GF-D8 (cell line): ENCODE results near the gene TMEM242.
"Not testable (repeated sequence)": the region's sequence is repeated elsewhere in the genome, so short reads cannot be mapped to it uniquely, and the experiment has no call there.

Experiments
- DNase-seq: peaks from one replicate; lab custom pipeline; 2025; lab: John Stamatoyannopoulos, UW

Gene TMEM242

GRCh38 chr6:157323255-157323965 lies at the start of gene TMEM242:
Gene TMEM242 (minus strand): TSS chr6:157323519. CDS start chr6:157323499, 20 bp downstream.
- DNase-seq, result no peak

- DNase-seq, result no peak
Observed at GRCh38 chr6:157372501-157373280, 49.4 kb upstream of the TMEM242 start.

GRCh38 chr6:157370755-157371154 lies 47.4 kb upstream of the TMEM242 start:
- no peak for DNase-seq

GRCh38 chr6:157368359-157369049 lies 45.2 kb upstream of the TMEM242 start:
- no peak for DNase-seq

GRCh38 chr6:157366648-157367047 lies 43.3 kb upstream of the TMEM242 start:
- DNase-seq, result no peak

- no peak for DNase-seq
Observed at GRCh38 chr6:157364705-157365104, 41.4 kb upstream of the TMEM242 start.

- DNase-seq, result no peak
Observed at GRCh38 chr6:157361886-157362285, 38.6 kb upstream of the TMEM242 start.

- no peak for DNase-seq
Observed at GRCh38 chr6:157358287-157358686, 35.0 kb upstream of the TMEM242 start.

DNA sequence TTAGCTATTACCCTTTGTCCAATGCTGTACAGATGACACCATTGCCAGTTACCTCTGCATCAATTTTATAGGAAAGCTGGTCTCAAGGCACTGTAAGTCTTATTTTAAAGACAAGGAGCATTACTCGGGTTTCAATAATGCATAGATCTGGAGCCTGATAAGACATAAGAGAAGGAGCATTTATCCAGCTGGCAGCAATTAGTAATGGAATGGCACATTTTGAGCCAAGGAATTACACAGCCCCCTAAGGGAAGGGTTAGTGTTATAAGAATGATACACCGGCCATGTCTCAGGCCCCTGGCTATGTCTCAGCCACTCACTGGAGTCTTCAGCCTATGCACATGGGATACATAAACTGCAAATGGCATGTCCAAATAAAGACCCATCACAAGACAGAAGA lies 23.1 kb upstream of the TMEM242 start:
- no peak for DNase-seq

DNA sequence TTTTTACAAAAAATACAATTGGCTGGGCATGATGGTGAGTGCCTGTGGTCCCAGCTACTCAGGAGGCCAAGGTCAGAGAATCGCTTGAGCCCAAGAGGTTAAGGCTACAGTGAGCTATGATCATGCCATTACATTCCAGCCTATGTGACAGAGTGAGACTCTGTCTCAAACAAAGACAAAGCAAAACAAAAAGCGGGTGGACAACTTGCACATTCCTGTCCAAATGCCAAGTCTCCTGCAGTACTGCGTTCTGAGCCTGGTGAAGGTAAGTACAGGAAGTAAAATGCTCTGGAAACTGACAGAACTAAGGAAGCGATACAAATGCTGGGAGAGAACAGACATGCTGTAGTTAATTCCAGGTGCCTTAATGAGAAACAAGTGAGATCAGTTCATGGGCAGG lies 20.4 kb upstream of the TMEM242 start:
- DNase-seq, result no peak

- DNase-seq, result no peak
Observed at GRCh38 chr6:157339432-157339831, 16.1 kb upstream of the TMEM242 start.

DNA sequence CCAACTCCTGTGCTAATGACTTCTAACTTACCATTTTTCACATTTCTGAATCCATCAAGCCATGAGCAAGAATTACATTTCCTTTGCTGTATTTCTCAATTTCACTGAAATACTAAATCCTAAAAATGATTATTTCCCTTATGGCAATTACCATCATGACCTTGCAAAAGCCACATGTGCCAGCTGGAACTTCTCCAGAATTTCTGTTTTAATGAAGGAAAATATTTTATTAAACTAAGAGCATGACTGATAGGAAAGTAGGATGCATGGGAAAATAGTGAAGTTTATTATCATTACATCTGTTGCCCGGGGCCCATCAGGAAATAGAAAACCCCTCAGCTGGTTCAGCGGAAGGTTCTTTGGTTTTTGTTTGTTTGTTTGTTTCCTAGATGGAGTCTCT lies 14.4 kb upstream of the TMEM242 start:
- DNase-seq, result no peak

DNA sequence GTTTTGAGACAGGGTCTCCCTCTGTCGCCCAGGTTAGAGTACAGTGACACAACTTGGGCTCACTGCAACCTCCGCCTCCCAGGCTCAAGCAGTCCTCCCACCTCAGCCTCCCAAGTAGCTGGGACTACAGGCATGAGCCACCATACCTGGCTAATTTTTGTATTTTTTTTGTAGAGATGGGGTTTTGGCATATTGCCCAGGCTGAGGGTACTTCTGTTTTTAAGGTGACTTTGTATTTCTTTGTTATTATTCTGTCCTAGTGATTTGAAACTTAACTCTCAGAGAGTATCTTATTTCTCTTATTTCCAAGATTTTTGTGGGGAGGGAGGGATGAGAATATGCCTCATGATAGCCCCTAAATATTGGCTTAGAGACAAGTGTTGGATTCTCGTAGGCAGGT lies 14.0 kb upstream of the TMEM242 start:
- not testable (repeated sequence) for DNase-seq

DNA sequence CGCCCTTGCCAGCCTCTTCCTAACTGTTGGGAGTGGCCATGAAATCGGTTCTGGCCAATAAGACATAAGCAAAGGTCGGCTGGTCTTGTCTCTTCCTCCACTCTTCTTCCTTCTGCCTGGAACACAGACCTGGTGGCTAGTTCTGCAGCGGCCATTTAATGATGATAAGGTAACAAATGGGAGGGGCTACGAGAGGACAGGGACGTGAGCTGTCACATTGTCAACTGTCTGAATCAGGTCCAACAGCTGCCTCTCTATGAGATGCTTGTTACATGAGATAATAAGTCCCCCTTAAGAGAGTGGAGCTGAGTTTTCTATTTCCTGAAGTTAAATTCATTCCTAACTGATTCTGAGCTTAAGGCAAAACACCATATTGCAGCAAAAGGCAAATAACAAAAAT lies 12.5 kb upstream of the TMEM242 start:
- DNase-seq, result no peak

GRCh38 chr6:157333956-157334355 lies 10.6 kb upstream of the TMEM242 start:
- no peak for DNase-seq

- DNase-seq, result no peak
Observed at GRCh38 chr6:157333537-157333936, 10.2 kb upstream of the TMEM242 start.

DNA sequence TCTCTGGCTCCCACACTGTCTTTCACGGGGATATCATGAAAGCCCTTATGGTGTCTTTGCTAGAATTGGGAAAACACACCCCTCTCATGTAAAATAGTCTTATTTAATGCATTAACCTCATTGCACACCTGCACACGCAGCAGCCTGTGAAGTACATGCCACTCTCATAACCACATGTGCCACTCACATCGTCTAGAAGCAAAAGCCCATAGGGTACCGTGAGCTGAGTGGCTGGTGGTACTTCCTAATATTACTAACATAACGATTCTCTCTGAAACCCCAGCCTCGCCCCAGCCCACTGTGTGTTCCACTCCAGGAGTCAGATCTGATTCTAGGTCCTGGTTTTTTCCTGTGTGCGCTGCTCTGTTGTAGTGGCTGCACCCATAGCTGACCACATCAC lies 9.5 kb upstream of the TMEM242 start:
- no peak for DNase-seq

DNA sequence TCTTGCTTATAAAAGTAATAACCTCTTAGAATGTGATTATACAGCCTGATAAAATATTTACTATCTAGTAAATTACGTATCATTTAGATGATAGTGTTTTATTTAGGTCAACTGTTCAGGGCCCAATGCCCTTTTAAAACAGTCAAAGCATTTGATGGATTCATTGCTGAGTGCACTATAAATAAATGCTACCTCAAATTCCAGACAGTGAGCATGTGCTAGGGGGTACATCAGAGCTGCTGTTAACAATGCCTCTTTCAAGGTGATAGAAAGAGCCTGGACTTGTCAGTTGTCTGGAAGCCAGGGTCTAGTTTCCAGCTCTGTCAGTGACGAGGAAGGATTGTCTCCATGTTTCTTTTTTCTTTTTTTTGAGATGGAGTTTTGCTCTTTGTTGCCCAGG lies 7.5 kb upstream of the TMEM242 start:
- no peak for DNase-seq

DNA sequence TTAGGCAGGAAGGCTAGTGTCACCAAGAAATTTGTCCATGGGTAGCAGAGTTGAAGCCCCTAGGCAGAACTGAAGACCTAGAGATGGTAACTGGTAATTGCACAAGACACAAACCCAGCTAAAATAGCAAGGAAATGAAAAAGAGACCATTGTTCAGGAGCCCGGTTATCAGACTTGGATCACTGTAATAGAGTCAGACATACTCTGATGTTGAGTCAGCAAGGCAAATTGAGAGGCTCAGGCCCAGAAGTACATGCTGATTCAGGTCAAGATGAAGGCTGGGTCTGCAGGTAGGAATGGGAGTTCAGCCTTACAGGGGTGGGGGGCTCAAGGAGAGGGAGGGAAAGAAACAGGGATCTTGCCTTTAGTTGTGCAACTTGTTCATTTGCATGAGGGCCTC lies 6.5 kb upstream of the TMEM242 start:
- no peak for DNase-seq

DNA sequence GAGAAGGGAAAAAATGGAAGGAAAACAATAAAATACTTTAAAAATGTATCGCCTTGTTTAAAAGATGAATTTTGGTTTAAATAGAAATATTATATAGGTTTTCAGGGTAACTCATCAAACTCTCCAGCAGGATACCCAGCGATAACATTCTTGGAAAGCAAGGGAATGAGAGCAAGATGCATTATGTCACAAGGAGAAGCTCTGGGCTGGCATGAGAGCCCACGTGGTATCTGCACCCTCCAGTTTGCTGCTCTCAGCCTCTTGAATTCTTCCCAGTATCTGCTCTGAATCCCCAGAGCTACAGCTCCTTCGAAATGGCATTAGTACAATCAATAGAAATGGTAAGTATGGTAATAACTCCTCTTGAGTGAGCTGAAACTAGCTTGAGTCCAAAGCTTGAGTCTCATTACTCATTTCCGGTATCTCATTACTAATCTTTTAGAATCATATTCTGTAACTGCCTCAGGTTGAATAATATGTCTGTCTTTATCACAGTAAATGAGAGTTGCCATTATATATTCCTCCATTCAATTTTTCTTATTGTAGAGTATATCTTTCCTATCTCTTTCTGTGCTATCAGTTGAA lies 4.9 kb upstream of the TMEM242 start:
- DNase-seq, result no peak

- no peak for DNase-seq
Observed at GRCh38 chr6:157326979-157327378, 3.7 kb upstream of the TMEM242 start.

- no peak for DNase-seq
Observed at GRCh38 chr6:157325069-157325805, 1.9 kb upstream of the TMEM242 start.
